GM12801 (cell line): ENCODE results near the gene EFR3B.

Experiments used
- TF ChIP-seq, protein P1 (sequence below): IDR thresholded peaks from one replicate; pipeline ENCODE4 v1.5.1; 2011; ENCODE audit warnings: control low read depth; ENCODE audit not compliant: insufficient read length; ENCODE audit errors: extremely low read depth

EFR3B gene

DNA sequence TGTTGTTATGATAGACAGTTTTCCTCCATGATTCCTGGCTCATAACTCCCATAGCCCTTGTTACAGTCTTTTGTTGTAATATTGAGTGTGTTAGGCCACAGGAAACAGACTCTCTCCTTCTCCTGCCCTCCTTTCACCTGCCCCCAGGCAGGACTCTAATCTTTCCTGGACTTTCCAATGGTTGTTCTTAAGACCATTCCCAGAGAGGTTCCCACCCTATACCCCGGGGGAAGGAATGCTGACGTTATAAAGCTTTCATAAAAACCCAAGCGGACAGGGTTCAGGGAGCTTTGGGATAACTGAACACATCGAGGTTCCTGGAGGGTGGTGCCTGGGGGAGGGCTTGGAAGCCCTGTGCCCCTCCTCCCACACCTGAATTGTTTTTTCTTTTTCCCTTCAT lies 2.8 kb upstream of the EFR3B start:
- TF ChIP-seq, protein P1, sequence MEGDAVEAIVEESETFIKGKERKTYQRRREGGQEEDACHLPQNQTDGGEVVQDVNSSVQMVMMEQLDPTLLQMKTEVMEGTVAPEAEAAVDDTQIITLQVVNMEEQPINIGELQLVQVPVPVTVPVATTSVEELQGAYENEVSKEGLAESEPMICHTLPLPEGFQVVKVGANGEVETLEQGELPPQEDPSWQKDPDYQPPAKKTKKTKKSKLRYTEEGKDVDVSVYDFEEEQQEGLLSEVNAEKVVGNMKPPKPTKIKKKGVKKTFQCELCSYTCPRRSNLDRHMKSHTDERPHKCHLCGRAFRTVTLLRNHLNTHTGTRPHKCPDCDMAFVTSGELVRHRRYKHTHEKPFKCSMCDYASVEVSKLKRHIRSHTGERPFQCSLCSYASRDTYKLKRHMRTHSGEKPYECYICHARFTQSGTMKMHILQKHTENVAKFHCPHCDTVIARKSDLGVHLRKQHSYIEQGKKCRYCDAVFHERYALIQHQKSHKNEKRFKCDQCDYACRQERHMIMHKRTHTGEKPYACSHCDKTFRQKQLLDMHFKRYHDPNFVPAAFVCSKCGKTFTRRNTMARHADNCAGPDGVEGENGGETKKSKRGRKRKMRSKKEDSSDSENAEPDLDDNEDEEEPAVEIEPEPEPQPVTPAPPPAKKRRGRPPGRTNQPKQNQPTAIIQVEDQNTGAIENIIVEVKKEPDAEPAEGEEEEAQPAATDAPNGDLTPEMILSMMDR, result no peak

DNA sequence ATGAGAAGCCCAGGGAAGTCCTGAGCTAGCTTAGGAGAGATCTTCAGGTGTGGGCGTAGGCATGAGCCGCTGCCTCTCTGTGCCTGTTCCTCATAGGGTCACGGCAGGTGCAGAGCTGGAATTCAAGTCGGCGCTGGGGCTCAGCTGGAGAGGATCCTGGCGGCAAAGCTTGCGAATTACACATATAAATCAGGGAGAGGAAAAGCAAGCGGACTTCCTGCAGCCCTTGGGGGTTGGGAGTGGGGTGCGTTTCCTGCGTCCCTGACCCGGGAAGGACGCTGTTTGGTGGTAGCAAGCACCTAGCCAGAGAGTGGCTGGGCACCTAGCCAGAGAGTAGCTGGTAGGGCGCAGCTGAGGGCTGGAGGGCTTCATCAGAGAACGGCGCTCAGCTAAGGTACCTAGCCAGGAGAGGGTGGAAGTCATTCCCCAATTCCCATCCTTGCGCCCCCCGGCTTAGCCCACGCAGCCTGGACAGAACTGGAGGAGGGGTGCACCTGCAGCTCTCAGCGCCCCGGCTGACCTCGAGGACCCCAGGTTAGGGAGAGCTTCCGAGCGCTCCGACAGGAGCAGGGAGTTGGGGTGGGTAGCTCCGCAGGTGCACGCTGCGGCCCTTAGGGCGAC lies 459 bp upstream of the EFR3B start:
- TF ChIP-seq, protein P1, result no peak

DNA sequence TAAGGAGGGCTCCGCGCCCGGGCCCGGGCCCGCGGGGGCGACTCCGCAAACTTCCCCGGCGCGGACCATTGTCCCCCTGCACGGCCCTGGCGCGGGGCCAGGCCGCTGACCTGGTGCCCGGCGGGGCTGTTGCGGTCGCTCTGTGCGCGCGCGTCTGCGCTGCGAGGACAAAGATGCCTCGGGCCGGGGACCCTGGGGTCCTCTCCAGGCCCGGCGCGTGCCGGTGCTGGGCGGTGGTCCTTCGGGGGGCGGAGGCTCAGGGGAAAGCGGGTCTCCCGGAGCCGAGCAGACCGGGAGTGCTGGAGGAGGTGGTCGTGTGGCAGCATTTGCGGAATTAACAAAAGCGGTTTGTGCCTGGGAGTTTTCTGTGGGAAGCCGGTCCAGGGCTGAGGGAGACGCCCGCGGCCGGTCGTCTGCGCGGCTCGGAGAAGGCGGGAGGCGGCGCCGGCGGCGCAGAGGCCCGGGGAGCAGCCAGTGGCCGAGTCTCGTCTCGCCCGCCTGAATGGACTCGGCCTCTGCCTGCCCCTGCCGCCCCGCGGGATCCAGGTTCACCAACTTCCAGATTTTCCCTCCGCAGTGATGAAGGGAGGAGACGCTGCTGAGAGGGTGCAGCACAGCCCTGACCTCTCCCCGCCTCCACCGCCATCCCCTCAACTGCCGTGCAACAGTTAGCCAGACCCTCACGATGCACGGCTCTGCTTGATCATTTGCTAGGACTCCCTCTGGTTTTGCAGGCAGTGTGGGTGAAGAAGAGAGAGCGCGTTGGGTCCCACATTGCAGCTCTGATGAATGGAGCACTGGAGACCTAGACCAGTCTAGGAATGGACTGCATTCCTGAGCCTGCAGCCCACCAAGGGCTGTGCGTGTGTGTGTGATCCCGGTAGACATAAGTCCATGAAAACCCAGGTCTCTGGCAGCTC lies 705 bp downstream of the EFR3B start:
- TF ChIP-seq, protein P1, result no peak

DNA sequence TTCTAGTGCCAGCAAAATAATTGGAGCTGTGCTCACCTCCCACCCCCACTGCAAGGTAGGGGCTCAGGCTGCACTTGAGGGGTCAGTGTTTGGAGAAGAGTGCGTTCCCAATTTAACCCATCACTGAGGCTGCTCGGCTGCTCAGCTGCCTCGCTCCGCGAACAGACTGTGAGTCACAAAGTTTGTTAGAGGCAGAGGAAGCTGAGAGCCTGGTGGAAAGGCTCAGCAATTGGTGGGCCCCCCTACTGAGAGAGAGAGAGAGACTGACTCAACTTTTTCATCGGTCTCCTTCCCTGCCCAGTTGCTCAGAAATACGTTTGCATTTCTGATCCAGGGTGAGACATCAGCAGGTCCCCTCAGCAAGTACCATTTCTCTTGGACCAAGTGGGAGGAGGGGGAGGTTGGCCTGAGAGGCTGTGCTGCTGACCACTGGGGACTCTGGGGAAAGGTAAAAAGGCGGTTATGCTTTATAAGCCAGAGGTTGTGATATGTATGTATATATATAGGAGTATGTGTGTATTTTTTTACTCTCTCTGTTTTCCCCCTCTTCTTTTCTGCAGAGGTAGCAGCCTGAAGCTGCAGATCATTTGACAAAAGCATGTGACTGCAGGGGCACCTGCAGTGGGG lies 1.5 kb downstream of the EFR3B start:
- TF ChIP-seq, protein P1, result no peak

DNA sequence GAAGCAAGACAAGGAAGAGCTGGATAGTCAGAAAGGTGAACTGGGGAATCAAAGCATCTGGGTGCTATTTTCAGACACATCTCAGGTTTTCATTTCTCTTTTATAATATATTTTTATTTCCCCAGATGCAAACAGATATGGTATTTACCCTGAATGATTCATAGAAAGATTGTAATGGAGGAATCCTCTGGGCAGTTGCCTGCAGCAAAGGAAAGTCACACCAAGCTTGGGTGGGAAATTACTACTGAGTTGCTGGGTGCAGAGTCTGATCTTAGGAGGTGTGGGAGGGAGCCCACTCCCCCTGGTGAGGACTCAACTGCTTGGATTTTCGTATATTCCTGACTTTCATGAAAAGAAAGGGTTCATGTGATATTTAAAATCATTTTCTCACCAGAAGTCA lies 2.1 kb downstream of the EFR3B start:
- TF ChIP-seq, protein P1, result no peak

DNA sequence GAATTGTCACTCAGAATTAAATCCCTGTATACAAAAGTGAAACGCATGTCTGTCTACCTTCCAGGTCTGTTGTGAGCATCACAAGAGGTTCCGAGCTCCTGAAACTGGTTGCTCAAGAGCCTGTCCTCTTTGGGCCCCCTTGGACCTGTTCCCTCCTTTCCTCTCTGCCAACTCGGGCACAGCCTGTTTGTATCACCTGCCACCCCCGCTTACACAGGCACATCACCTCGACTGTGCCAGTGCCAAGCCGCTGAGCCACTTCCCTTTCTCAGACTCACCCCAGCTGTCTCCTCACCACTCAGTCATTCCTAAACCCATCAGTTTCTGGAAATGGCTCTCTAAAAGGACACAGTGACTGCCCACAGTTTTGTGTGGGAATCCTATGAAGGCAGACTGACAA lies 3.1 kb downstream of the EFR3B start:
- TF ChIP-seq, protein P1, result no peak

DNA sequence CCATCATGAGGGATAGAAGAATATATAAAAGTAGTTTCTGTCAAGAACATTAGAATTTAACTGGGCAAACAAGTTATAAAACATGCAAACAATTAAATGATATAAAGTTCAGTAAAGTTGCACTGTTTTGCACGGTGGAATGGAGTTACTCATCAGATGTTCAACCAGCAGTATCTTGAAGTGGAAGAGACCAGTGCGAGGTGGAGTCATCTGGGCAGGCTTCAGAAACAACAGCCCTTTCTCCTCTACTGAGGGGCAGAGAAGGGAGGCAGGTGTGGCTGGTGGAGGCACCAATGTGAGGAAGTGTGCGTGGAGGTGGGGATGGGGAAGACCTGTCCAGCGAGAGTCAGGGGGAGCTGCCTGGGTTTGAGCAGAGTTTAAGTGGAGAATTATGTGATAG lies 7.5 kb downstream of the EFR3B start:
- TF ChIP-seq, protein P1, result no peak
